PFSK-1 (cell line): Measurements from ENCODE around the gene SOBP.

Experiments
- POLR2AphosphoS5 ChIP-seq: IDR thresholded peaks from 2 replicates; pipeline ENCODE4 v1.6.1; 2012; ENCODE audit warnings: low read depth, mild to moderate bottlenecking, control low read depth, low read length, moderate library complexity
- TAF1 ChIP-seq: IDR thresholded peaks from 2 replicates; pipeline ENCODE4 v1.6.1; 2012; ENCODE audit warnings: low read length, control low read depth, borderline replicate concordance; ENCODE audit not compliant: insufficient read depth
- TF ChIP-seq, protein P1 (sequence below), 2 experiments: IDR thresholded peaks; 2 replicates each; pipeline versions ENCODE4 v1.6.1 to v1.8.0; 2011 to 2012; ENCODE audit warnings: low read depth in 2 of 2, low read length in 2 of 2, control low read depth in 1 of 2, inconsistent platforms in 1 of 2, mild to moderate bottlenecking in 1 of 2, moderate library complexity in 1 of 2; ENCODE audit not compliant: insufficient read depth in 1 of 2

DNA sequence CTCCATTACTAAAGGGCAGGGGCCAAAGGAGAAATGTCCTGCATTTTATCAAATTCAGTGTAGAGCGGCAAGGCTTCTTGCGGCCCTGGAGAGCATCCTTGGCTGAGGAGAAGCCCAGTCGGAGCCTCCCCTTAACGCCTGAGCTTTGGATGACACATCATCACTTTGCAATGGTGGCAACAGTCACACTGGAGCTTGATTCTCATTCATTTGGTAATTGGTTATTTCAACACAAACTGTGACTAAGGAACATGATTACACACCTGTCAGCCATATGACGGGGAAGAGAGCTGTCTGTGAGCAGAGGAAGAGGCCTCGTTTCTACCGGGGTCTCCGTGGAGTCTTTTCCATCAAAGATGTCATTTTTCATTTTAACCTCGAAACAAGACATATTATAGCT, 81.4 kb downstream of the SOBP start:
- TF ChIP-seq TAF1 (no peak), POLR2AphosphoS5 (no peak)
- TF ChIP-seq, protein P1, sequence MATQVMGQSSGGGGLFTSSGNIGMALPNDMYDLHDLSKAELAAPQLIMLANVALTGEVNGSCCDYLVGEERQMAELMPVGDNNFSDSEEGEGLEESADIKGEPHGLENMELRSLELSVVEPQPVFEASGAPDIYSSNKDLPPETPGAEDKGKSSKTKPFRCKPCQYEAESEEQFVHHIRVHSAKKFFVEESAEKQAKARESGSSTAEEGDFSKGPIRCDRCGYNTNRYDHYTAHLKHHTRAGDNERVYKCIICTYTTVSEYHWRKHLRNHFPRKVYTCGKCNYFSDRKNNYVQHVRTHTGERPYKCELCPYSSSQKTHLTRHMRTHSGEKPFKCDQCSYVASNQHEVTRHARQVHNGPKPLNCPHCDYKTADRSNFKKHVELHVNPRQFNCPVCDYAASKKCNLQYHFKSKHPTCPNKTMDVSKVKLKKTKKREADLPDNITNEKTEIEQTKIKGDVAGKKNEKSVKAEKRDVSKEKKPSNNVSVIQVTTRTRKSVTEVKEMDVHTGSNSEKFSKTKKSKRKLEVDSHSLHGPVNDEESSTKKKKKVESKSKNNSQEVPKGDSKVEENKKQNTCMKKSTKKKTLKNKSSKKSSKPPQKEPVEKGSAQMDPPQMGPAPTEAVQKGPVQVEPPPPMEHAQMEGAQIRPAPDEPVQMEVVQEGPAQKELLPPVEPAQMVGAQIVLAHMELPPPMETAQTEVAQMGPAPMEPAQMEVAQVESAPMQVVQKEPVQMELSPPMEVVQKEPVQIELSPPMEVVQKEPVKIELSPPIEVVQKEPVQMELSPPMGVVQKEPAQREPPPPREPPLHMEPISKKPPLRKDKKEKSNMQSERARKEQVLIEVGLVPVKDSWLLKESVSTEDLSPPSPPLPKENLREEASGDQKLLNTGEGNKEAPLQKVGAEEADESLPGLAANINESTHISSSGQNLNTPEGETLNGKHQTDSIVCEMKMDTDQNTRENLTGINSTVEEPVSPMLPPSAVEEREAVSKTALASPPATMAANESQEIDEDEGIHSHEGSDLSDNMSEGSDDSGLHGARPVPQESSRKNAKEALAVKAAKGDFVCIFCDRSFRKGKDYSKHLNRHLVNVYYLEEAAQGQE (IDR thresholded peaks at IDR 0.05; ENCODE audit: insufficient read depth in 1 of 2, low read depth in 2 of 2, low read length in 2 of 2), result no peak
